ENCODE data around the gene GAS7. TPM values are rescaled to one million over a fixed set of nuclear protein-coding genes. Genes with fewer than 3 reads are reported as not detected.
A peak's percentile ranks its signal among the peaks of the same experiment; 100 is the strongest.

The GAS7 gene
- polyA plus RNA-seq, 2 donors, result 6.4 to 7.7 TPM

- H3K9me3 ChIP-seq (ENCODE audit: control insufficient read depth in 2 of 2, insufficient read depth in 1 of 2, low read depth in 1 of 2, low read length in 1 of 2), result no peaks in the 10 kb centered on the region
- H3K4me3 ChIP-seq (ENCODE audit: low read depth in 1 of 2, low read length in 2 of 2), result no peak overlapping the region
- H3K36me3 ChIP-seq (ENCODE audit: control insufficient read depth in 2 of 2, insufficient read depth in 2 of 2, low read length in 1 of 2), result no peaks in the 10 kb centered on the region
- peaks cover 4 to 29% of the 10 kb centered on the region in 2 donors for H3K4me1 ChIP-seq (ENCODE audit: control insufficient read depth in 2 of 2, insufficient read depth in 2 of 2, low read length in 1 of 2)
- WGBS, 2 donors, result 32 to 34% methylated on average over 8 of the region's 8 CpGs
- peak overlapping the region; percentile 89 to 94 for H3K27ac ChIP-seq (ENCODE audit: low read depth in 2 of 2, low read length in 1 of 2)
- H3K27me3 ChIP-seq (ENCODE audit: control insufficient read depth in 1 of 2, insufficient read depth in 2 of 2, low read length in 2 of 2), result no peaks in the 10 kb centered on the region
Measured at GRCh38 chr17:10119203-10120108, 79.0 kb downstream of the GAS7 start.

GRCh38 chr17:10118788-10119130 lies 79.6 kb downstream of the GAS7 start:
- Histone ChIP-seq H3K36me3 (ENCODE audit: control insufficient read depth in 2 of 2, insufficient read depth in 2 of 2, low read length in 1 of 2) (no peaks in the 10 kb centered on the region), H3K4me3 (ENCODE audit: low read depth in 1 of 2, low read length in 2 of 2) (no peak overlapping the region), H3K27ac (ENCODE audit: low read depth in 2 of 2, low read length in 1 of 2) (peak overlapping the region in 1 of 2 donors; percentile 94), H3K4me1 (ENCODE audit: control insufficient read depth in 2 of 2, insufficient read depth in 2 of 2, low read length in 1 of 2) (peaks cover 6 to 32% of the 10 kb centered on the region in 2 donors), H3K9me3 (ENCODE audit: control insufficient read depth in 2 of 2, insufficient read depth in 1 of 2, low read depth in 1 of 2, low read length in 1 of 2) (no peaks in the 10 kb centered on the region), H3K27me3 (ENCODE audit: control insufficient read depth in 1 of 2, insufficient read depth in 2 of 2, low read length in 2 of 2) (no peaks in the 10 kb centered on the region)
- 81 to 85% methylated on average over 5 of the region's 5 CpGs for WGBS, 2 donors

- H3K27ac ChIP-seq (ENCODE audit: low read depth in 2 of 2, low read length in 1 of 2), result no peak overlapping the region
- no peak overlapping the region for H3K4me3 ChIP-seq (ENCODE audit: low read depth in 1 of 2, low read length in 2 of 2)
- 73 to 82% methylated on average over 7 of the region's 7 CpGs for WGBS, 2 donors
- no peaks in the 10 kb centered on the region for H3K27me3 ChIP-seq (ENCODE audit: control insufficient read depth in 1 of 2, insufficient read depth in 2 of 2, low read length in 2 of 2)
- peaks cover 6 to 32% of the 10 kb centered on the region in 2 donors for H3K4me1 ChIP-seq (ENCODE audit: control insufficient read depth in 2 of 2, insufficient read depth in 2 of 2, low read length in 1 of 2)
- H3K36me3 ChIP-seq (ENCODE audit: control insufficient read depth in 2 of 2, insufficient read depth in 2 of 2, low read length in 1 of 2), result no peaks in the 10 kb centered on the region
- no peaks in the 10 kb centered on the region for H3K9me3 ChIP-seq (ENCODE audit: control insufficient read depth in 2 of 2, insufficient read depth in 1 of 2, low read depth in 1 of 2, low read length in 1 of 2)
Measured at GRCh38 chr17:10117581-10118001, 80.8 kb downstream of the GAS7 start.

- 68 to 76% methylated on average over 5 of the region's 5 CpGs for whole genome bisulfite sequencing, 2 donors
- H3K27me3 ChIP-seq (ENCODE audit: control insufficient read depth in 1 of 2, insufficient read depth in 2 of 2, low read length in 2 of 2), result no peaks in the 10 kb centered on the region
- no peaks in the 10 kb centered on the region for H3K36me3 ChIP-seq (ENCODE audit: control insufficient read depth in 2 of 2, insufficient read depth in 2 of 2, low read length in 1 of 2)
- peaks cover 6 to 32% of the 10 kb centered on the region in 2 donors for H3K4me1 ChIP-seq (ENCODE audit: control insufficient read depth in 2 of 2, insufficient read depth in 2 of 2, low read length in 1 of 2)
- no peaks in the 10 kb centered on the region for H3K9me3 ChIP-seq (ENCODE audit: control insufficient read depth in 2 of 2, insufficient read depth in 1 of 2, low read depth in 1 of 2, low read length in 1 of 2)
- H3K4me3 ChIP-seq (ENCODE audit: low read depth in 1 of 2, low read length in 2 of 2), result no peak overlapping the region
- no peak overlapping the region for H3K27ac ChIP-seq (ENCODE audit: low read depth in 2 of 2, low read length in 1 of 2)
Measured at GRCh38 chr17:10116753-10117420, 81.5 kb downstream of the GAS7 start.

GRCh38 chr17:10116267-10116666 lies 82.1 kb downstream of the GAS7 start:
- Histone ChIP-seq H3K36me3 (ENCODE audit: control insufficient read depth in 2 of 2, insufficient read depth in 2 of 2, low read length in 1 of 2) (no peaks in the 10 kb centered on the region), H3K4me1 (ENCODE audit: control insufficient read depth in 2 of 2, insufficient read depth in 2 of 2, low read length in 1 of 2) (peaks cover 6 to 32% of the 10 kb centered on the region in 2 donors), H3K27ac (ENCODE audit: low read depth in 2 of 2, low read length in 1 of 2) (no peak overlapping the region), H3K27me3 (ENCODE audit: control insufficient read depth in 1 of 2, insufficient read depth in 2 of 2, low read length in 2 of 2) (no peaks in the 10 kb centered on the region), H3K4me3 (ENCODE audit: low read depth in 1 of 2, low read length in 2 of 2) (no peak overlapping the region), H3K9me3 (ENCODE audit: control insufficient read depth in 2 of 2, insufficient read depth in 1 of 2, low read depth in 1 of 2, low read length in 1 of 2) (no peaks in the 10 kb centered on the region)
- 92 to 94% methylated on average over 5 of the region's 5 CpGs for WGBS, 2 donors

GRCh38 chr17:10115536-10115932 lies 82.9 kb downstream of the GAS7 start:
- no peaks in the 10 kb centered on the region for H3K36me3 ChIP-seq (ENCODE audit: control insufficient read depth in 2 of 2, insufficient read depth in 2 of 2, low read length in 1 of 2)
- H3K4me1 ChIP-seq (ENCODE audit: control insufficient read depth in 2 of 2, insufficient read depth in 2 of 2, low read length in 1 of 2), result peaks cover 6 to 29% of the 10 kb centered on the region in 2 donors
- H3K27ac ChIP-seq (ENCODE audit: low read depth in 2 of 2, low read length in 1 of 2), result peak overlapping the region; percentile 80 to 95
- no peaks in the 10 kb centered on the region for H3K9me3 ChIP-seq (ENCODE audit: control insufficient read depth in 2 of 2, insufficient read depth in 1 of 2, low read depth in 1 of 2, low read length in 1 of 2)
- no peak overlapping the region for H3K4me3 ChIP-seq (ENCODE audit: low read depth in 1 of 2, low read length in 2 of 2)
- 82 to 85% methylated on average over 4 of the region's 4 CpGs for WGBS, 2 donors
- no peaks in the 10 kb centered on the region for H3K27me3 ChIP-seq (ENCODE audit: control insufficient read depth in 1 of 2, insufficient read depth in 2 of 2, low read length in 2 of 2)

GRCh38 chr17:10114931-10115535 lies 83.4 kb downstream of the GAS7 start:
- no peaks in the 10 kb centered on the region for H3K9me3 ChIP-seq (ENCODE audit: control insufficient read depth in 2 of 2, insufficient read depth in 1 of 2, low read depth in 1 of 2, low read length in 1 of 2)
- no peaks in the 10 kb centered on the region for H3K36me3 ChIP-seq (ENCODE audit: control insufficient read depth in 2 of 2, insufficient read depth in 2 of 2, low read length in 1 of 2)
- peak overlapping the region; percentile 80 to 95 for H3K27ac ChIP-seq (ENCODE audit: low read depth in 2 of 2, low read length in 1 of 2)
- 2 to 9% methylated on average over 11 of the region's 11 CpGs for WGBS, 2 donors
- peak overlapping the region in 1 of 2 donors; percentile 20 for H3K4me3 ChIP-seq (ENCODE audit: low read depth in 1 of 2, low read length in 2 of 2)
- H3K4me1 ChIP-seq (ENCODE audit: control insufficient read depth in 2 of 2, insufficient read depth in 2 of 2, low read length in 1 of 2), result peaks cover 6 to 27% of the 10 kb centered on the region in 2 donors
- no peaks in the 10 kb centered on the region for H3K27me3 ChIP-seq (ENCODE audit: control insufficient read depth in 1 of 2, insufficient read depth in 2 of 2, low read length in 2 of 2)

- H3K27me3 ChIP-seq (ENCODE audit: control insufficient read depth in 1 of 2, insufficient read depth in 2 of 2, low read length in 2 of 2), result no peaks in the 10 kb centered on the region
- no peaks in the 10 kb centered on the region for H3K9me3 ChIP-seq (ENCODE audit: control insufficient read depth in 2 of 2, insufficient read depth in 1 of 2, low read depth in 1 of 2, low read length in 1 of 2)
- no peak overlapping the region for H3K4me3 ChIP-seq (ENCODE audit: low read depth in 1 of 2, low read length in 2 of 2)
- H3K27ac ChIP-seq (ENCODE audit: low read depth in 2 of 2, low read length in 1 of 2), result no peak overlapping the region
- H3K4me1 ChIP-seq (ENCODE audit: control insufficient read depth in 2 of 2, insufficient read depth in 2 of 2, low read length in 1 of 2), result peaks cover 4 to 19% of the 10 kb centered on the region in 2 donors
- WGBS, 2 donors, result 64 to 70% methylated on average over 4 of the region's 4 CpGs
- H3K36me3 ChIP-seq (ENCODE audit: control insufficient read depth in 2 of 2, insufficient read depth in 2 of 2, low read length in 1 of 2), result no peaks in the 10 kb centered on the region
Measured at GRCh38 chr17:10112962-10113361, 85.4 kb downstream of the GAS7 start.

- H3K4me3 ChIP-seq (ENCODE audit: low read depth in 1 of 2, low read length in 2 of 2), result no peak overlapping the region
- H3K4me1 ChIP-seq (ENCODE audit: control insufficient read depth in 2 of 2, insufficient read depth in 2 of 2, low read length in 1 of 2), result peaks cover 4 to 12% of the 10 kb centered on the region in 2 donors
- H3K27ac ChIP-seq (ENCODE audit: low read depth in 2 of 2, low read length in 1 of 2), result no peak overlapping the region
- H3K36me3 ChIP-seq (ENCODE audit: control insufficient read depth in 2 of 2, insufficient read depth in 2 of 2, low read length in 1 of 2), result no peaks in the 10 kb centered on the region
- no peaks in the 10 kb centered on the region for H3K27me3 ChIP-seq (ENCODE audit: control insufficient read depth in 1 of 2, insufficient read depth in 2 of 2, low read length in 2 of 2)
- 87 to 90% methylated on average over 9 of the region's 9 CpGs for WGBS, 2 donors
- peaks cover 0 to 2% of the 10 kb centered on the region in 2 donors for H3K9me3 ChIP-seq (ENCODE audit: control insufficient read depth in 2 of 2, insufficient read depth in 1 of 2, low read depth in 1 of 2, low read length in 1 of 2)
Measured at GRCh38 chr17:10111907-10112452, 86.4 kb downstream of the GAS7 start.

Data from esophagus (tissue), 2 donors.